BE2C (cell line): ENCODE measurements around the gene PHF11.

Experiments used
- DNase-seq: peaks from one replicate; pipeline ENCODE4 v3.0.0-alpha.2; 2020
- H3K27me3 ChIP-seq: fragments of 250-450 bp; sonication (Bioruptor Pico); 2 replicates; pipeline ENCODE4 v1.5.1; 2020; ENCODE audit warnings: mild to moderate bottlenecking
- H3K36me3 ChIP-seq: fragments of 250-450 bp; sonication (Bioruptor Pico); 2 replicates; pipeline ENCODE4 v1.5.1; 2020; ENCODE audit warnings: mild to moderate bottlenecking
- H3K4me1 ChIP-seq: fragments of 250-450 bp; sonication (Bioruptor Pico); 2 replicates; pipeline ENCODE4 v1.5.1; 2020
- H3K4me3 ChIP-seq: 2 replicates; pipeline ENCODE4 v1.5.1; 2011; ENCODE audit warnings: low read depth, low read length
- H3K9me3 ChIP-seq: fragments of 250-450 bp; sonication (Bioruptor Pico); 2 replicates; pipeline ENCODE4 v1.5.1; 2020
- CTCF ChIP-seq: IDR thresholded peaks from 2 replicates; pipeline ENCODE4 v1.5.1; 2012; ENCODE audit warnings: mild to moderate bottlenecking, low read depth, low read length

The PHF11 gene

DNA sequence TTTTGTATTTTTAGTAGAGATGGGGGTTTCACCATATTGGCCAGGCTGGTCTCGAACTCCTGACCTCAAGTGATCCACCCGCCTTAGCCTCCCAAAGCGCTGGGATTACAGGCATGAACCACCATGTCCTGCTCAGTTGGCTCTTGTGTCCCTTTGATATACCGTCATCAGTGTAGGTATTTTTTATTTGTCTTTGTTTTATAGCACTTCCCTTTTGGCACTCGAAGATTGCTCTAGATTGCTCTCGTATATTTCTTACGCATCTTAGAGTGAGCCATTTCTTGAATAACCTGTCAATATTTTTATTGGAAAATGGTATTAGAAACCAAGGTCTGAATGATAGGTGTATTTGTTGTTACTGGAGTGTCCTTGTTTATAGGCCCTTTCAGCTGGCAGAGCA lies 42.3 kb upstream of the PHF11 start:
- H3K4me1 ChIP-seq: no peaks in the 10 kb centered on the region
- no peaks in the 10 kb centered on the region for H3K36me3 ChIP-seq
- no peak overlapping the region for H3K4me3 ChIP-seq
- no peaks in the 10 kb centered on the region for H3K9me3 ChIP-seq
- DNase-seq: no peak
- no peaks in the 10 kb centered on the region for H3K27me3 ChIP-seq
- no peak for TF ChIP-seq CTCF

- Histone ChIP-seq H3K27me3 (no peaks in the 10 kb centered on the region), H3K36me3 (no peaks in the 10 kb centered on the region), H3K4me3 (no peak overlapping the region), H3K4me1 (no peaks in the 10 kb centered on the region), H3K9me3 (no peaks in the 10 kb centered on the region)
- DNase-seq: no peak
- no peak for TF ChIP-seq CTCF
Observed at GRCh38 chr13:49454388-49455006, 41.3 kb upstream of the PHF11 start.

- no peaks in the 10 kb centered on the region for H3K4me1 ChIP-seq
- no peak for DNase-seq
- no peaks in the 10 kb centered on the region for H3K36me3 ChIP-seq
- no peak overlapping the region for H3K4me3 ChIP-seq
- no peaks in the 10 kb centered on the region for H3K9me3 ChIP-seq
- H3K27me3 ChIP-seq: no peaks in the 10 kb centered on the region
- TF ChIP-seq CTCF: no peak
Observed at GRCh38 chr13:49455007-49455398, 40.8 kb upstream of the PHF11 start.

DNA sequence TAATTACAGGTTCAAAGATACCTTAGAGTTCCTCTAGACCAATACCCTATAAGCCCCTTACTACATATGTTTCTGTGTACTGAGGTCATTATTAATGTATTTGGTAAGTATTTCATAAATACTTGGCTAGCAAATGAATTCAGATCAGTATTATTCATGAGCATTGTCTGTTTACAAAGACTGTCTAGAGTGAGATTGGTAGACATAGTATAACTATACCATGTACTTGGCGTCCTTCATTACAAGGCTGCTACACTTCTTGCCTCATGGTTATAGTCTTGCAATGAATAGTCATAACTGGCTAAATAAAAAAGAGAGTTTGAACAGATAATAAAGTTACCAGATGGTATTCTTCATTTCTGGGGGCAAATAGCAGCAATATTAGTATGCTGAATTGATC lies 39.6 kb upstream of the PHF11 start:
- H3K9me3 ChIP-seq: no peaks in the 10 kb centered on the region
- no peak for DNase-seq

GRCh38 chr13:49457221-49457620 lies 38.5 kb upstream of the PHF11 start:
- Histone ChIP-seq H3K36me3 (no peaks in the 10 kb centered on the region), H3K4me1 (no peaks in the 10 kb centered on the region), H3K9me3 (no peaks in the 10 kb centered on the region), H3K4me3 (no peak overlapping the region), H3K27me3 (no peaks in the 10 kb centered on the region)
- TF ChIP-seq CTCF: no peak
- no peak for DNase-seq

More for the DNA sequence above, 39.6 kb upstream of the PHF11 start:
- no peak for TF ChIP-seq CTCF
- no peaks in the 10 kb centered on the region for H3K4me1 ChIP-seq
- H3K36me3 ChIP-seq: no peaks in the 10 kb centered on the region
- H3K27me3 ChIP-seq: no peaks in the 10 kb centered on the region
- H3K4me3 ChIP-seq: no peak overlapping the region

GRCh38 chr13:49459580-49459979 lies 36.2 kb upstream of the PHF11 start:
- DNase-seq: no peak
- Histone ChIP-seq H3K4me1 (no peaks in the 10 kb centered on the region; the same call in 1 of the 2 replicates), H3K36me3 (no peaks in the 10 kb centered on the region), H3K9me3 (no peaks in the 10 kb centered on the region), H3K27me3 (no peaks in the 10 kb centered on the region), H3K4me3 (no peak overlapping the region)
- no peak for TF ChIP-seq CTCF
